Astrocyte (in vitro differentiated cells and primary cell): Measurements from ENCODE around the gene RSPH1. TPM values are rescaled to one million over a fixed set of nuclear protein-coding genes. Genes with fewer than 3 reads are reported as not detected.

ENCODE experiments used
- DNase-seq: peaks from one replicate; pipeline ENCODE4 v3.0.0-alpha.2; 2010; ENCODE audit warnings: low read depth
- FAIRE-seq: peaks from 2 replicates; lab custom pipeline; 2011; peaks lifted over from hg19 to GRCh38; lab: Jason Lieb, UNC
- H2AFZ ChIP-seq: 2 replicates; pipeline ENCODE4 v1.6.0; 2012; ENCODE audit warnings: low read depth, low read length, inconsistent platforms
- H3K27ac ChIP-seq: 2 replicates; pipeline ENCODE4 v1.5.1; 2011; ENCODE audit warnings: low read depth, low read length, inconsistent platforms
- H3K27me3 ChIP-seq: 2 replicates; pipeline ENCODE4 v1.6.0; 2011; ENCODE audit warnings: low read length, inconsistent platforms; ENCODE audit not compliant: insufficient read depth
- H3K36me3 ChIP-seq: 2 replicates; pipeline ENCODE4 v1.5.1; 2011; ENCODE audit warnings: low read length, inconsistent platforms; ENCODE audit not compliant: insufficient read depth
- H3K4me1 ChIP-seq: 2 replicates; pipeline ENCODE4 v1.5.1; 2011; ENCODE audit warnings: low read length, inconsistent platforms; ENCODE audit not compliant: insufficient read depth
- H3K4me2 ChIP-seq: 2 replicates; pipeline ENCODE4 v1.6.0; 2012; ENCODE audit warnings: low read length, inconsistent platforms
- H3K4me3 ChIP-seq: 2 replicates; pipeline ENCODE4 v1.5.1; 2011; ENCODE audit warnings: low read depth, mild to moderate bottlenecking, low read length, inconsistent platforms; ENCODE audit not compliant: insufficient read depth
- H3K79me2 ChIP-seq: 2 replicates; pipeline ENCODE4 v1.6.0; 2012; ENCODE audit warnings: mild to moderate bottlenecking, low read length, inconsistent platforms; ENCODE audit not compliant: insufficient read depth
- H3K9ac ChIP-seq: 2 replicates; pipeline ENCODE4 v1.6.0; 2012; ENCODE audit warnings: mild to moderate bottlenecking, low read length, inconsistent platforms
- H3K9me3 ChIP-seq: 2 replicates; pipeline ENCODE4 v1.5.1; 2012; ENCODE audit warnings: low read depth, mild to moderate bottlenecking, low read length, inconsistent platforms; ENCODE audit not compliant: insufficient read depth
- H4K20me1 ChIP-seq: 2 replicates; pipeline ENCODE4 v1.6.0; 2012; ENCODE audit warnings: low read length, inconsistent platforms; ENCODE audit not compliant: insufficient read depth
- H3K27ac Mint-ChIP-seq: one replicate; pipeline ENCODE4 v1.8.0; 2021; ENCODE audit warnings: mild to moderate bottlenecking, mixed read lengths; ENCODE audit not compliant: unreplicated experiment
- H3K27me3 Mint-ChIP-seq: one replicate; pipeline ENCODE4 v1.8.0; 2021; ENCODE audit warnings: low read depth, mixed read lengths; ENCODE audit not compliant: unreplicated experiment
- H3K36me3 Mint-ChIP-seq: one replicate; pipeline ENCODE4 v1.8.0; 2021; ENCODE audit warnings: low read depth, mixed read lengths; ENCODE audit not compliant: unreplicated experiment
- H3K4me1 Mint-ChIP-seq: one replicate; pipeline ENCODE4 v1.8.0; 2021; ENCODE audit warnings: low read depth, mixed read lengths; ENCODE audit not compliant: unreplicated experiment
- H3K4me3 Mint-ChIP-seq: one replicate; pipeline ENCODE4 v1.8.0; 2021; ENCODE audit warnings: mild to moderate bottlenecking, moderate library complexity, mixed read lengths; ENCODE audit not compliant: unreplicated experiment
- H3K9me3 Mint-ChIP-seq: one replicate; pipeline ENCODE4 v1.8.0; 2021; ENCODE audit warnings: mild to moderate bottlenecking, mixed read lengths; ENCODE audit not compliant: unreplicated experiment
- EZH2 ChIP-seq: IDR thresholded peaks from 2 replicates; pipeline ENCODE4 v1.6.1; 2012; ENCODE audit warnings: mild to moderate bottlenecking, low read length, inconsistent platforms; ENCODE audit not compliant: insufficient read depth
- total RNA-seq: library from RNA; stranded (reverse); gene quantifications from 2 replicates; pipeline ENCODE4 v1.2.1, GENCODE V29; 2021
- TF ChIP-seq, protein P1 (sequence below): IDR thresholded peaks from 2 replicates; pipeline ENCODE4 v1.5.1; 2011; ENCODE audit warnings: low read depth, mild to moderate bottlenecking, inconsistent platforms, low read length, moderate library complexity; ENCODE audit not compliant: insufficient read depth

RSPH1 gene
- total RNA-seq, 1 donor from 2014 or later = 0.43 TPM

DNA sequence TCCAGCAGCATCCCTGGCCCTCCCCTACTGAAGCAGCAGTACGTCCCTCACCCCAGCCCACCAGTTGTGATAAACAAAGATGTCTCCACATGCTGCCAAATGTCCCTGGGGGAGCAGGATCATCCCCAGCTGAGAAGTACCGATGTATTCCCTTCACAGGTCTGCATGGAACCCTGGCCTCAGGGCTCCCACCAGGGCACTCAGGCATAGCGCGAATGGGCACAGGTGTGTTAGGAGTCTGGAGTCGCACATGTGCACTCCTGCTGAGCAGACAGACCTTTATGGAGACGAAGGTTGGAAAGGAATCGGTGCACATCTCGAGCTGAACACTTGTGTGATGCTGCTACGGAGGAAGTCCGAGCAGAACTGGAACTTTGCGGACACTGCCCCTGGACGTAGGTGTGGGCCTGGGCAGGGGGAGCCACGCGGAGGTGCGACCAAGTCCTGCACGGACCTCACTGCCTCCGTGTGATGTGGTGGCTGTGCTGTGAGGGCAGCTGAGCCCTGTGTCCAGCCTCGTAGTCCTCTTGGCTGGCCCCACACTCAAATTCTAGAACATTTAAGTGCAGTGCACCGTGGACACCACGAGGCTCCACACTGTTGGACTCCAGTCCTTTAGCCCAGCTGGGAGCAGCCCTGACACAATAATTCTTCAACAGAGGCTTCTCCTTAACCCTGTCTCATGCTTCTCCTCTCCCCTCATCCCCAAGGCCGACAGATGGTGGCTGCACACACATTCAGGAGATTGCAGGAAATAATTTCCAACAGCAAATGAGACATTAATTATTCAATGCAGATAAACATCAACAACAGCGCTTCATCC is 43.4 kb downstream of the RSPH1 start:
- Mint-ChIP-seq H3K36me3 (no peaks in the 10 kb centered on the region), H3K4me1 (peaks cover 10% of the 10 kb centered on the region), H3K4me3 (no peak overlapping the region), H3K27me3 (peaks cover 7% of the 10 kb centered on the region), H3K27ac (no peak overlapping the region), H3K9me3 (no peaks in the 10 kb centered on the region)
- Histone ChIP-seq H3K79me2 (no peaks in the 10 kb centered on the region), H3K27me3 (no peaks in the 10 kb centered on the region), H3K36me3 (no peaks in the 10 kb centered on the region), H3K9me3 (peaks cover 4% of the 10 kb centered on the region), H2AFZ (no peak overlapping the region), H3K27ac (no peak overlapping the region), H3K4me1 (peaks cover 3% of the 10 kb centered on the region), H3K9ac (no peak overlapping the region), H3K4me3 (no peak overlapping the region), H3K4me2 (no peak overlapping the region), H4K20me1 (no peaks in the 10 kb centered on the region)
- TF ChIP-seq, protein P1, sequence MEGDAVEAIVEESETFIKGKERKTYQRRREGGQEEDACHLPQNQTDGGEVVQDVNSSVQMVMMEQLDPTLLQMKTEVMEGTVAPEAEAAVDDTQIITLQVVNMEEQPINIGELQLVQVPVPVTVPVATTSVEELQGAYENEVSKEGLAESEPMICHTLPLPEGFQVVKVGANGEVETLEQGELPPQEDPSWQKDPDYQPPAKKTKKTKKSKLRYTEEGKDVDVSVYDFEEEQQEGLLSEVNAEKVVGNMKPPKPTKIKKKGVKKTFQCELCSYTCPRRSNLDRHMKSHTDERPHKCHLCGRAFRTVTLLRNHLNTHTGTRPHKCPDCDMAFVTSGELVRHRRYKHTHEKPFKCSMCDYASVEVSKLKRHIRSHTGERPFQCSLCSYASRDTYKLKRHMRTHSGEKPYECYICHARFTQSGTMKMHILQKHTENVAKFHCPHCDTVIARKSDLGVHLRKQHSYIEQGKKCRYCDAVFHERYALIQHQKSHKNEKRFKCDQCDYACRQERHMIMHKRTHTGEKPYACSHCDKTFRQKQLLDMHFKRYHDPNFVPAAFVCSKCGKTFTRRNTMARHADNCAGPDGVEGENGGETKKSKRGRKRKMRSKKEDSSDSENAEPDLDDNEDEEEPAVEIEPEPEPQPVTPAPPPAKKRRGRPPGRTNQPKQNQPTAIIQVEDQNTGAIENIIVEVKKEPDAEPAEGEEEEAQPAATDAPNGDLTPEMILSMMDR = no peak
- no peak for TF ChIP-seq EZH2
- DNase-seq (no peak), FAIRE-seq (no peak)

DNA sequence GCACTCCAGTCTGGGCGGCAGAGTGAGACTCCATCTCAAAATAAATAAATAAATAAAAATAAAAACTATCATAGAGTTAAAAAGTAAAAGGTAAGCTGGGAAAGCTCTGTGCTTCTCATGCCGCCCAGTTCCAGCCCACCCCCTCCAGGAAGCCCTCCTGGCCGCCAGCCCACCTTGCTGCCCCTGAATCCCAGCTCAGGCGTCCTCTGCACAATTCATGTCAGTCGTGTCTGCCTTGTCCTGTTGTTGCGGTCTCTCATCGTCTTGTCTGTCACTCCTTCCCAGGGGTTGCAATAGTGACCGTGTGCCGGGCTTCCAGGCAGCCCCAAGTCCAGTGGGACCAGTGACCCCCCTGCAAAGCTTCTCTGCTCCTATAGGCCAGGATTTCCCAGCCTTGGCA is 44.1 kb downstream of the RSPH1 start:
- DNase-seq (no peak), FAIRE-seq (no peak)
- peaks cover 10% of the 10 kb centered on the region for H3K4me1 Mint-ChIP-seq
- H3K4me2 ChIP-seq = no peak overlapping the region
- H3K27ac Mint-ChIP-seq = no peak overlapping the region
- no peaks in the 10 kb centered on the region for H4K20me1 ChIP-seq
- no peak overlapping the region for H3K27ac ChIP-seq
- H3K79me2 ChIP-seq = no peaks in the 10 kb centered on the region
- peaks cover 5% of the 10 kb centered on the region for H3K9me3 ChIP-seq
- no peak overlapping the region for H3K9ac ChIP-seq
- H3K36me3 ChIP-seq = no peaks in the 10 kb centered on the region
- no peak overlapping the region for H3K4me3 Mint-ChIP-seq
- H3K4me3 ChIP-seq = no peak overlapping the region
- H3K4me1 ChIP-seq = peaks cover 3% of the 10 kb centered on the region
- H3K9me3 Mint-ChIP-seq = no peaks in the 10 kb centered on the region
- H3K36me3 Mint-ChIP-seq = no peaks in the 10 kb centered on the region
- peaks cover 13% of the 10 kb centered on the region for H3K27me3 Mint-ChIP-seq
- TF ChIP-seq, protein P1 = no peak
- TF ChIP-seq EZH2 = no peak
- H2AFZ ChIP-seq = no peak overlapping the region
- no peaks in the 10 kb centered on the region for H3K27me3 ChIP-seq

DNA sequence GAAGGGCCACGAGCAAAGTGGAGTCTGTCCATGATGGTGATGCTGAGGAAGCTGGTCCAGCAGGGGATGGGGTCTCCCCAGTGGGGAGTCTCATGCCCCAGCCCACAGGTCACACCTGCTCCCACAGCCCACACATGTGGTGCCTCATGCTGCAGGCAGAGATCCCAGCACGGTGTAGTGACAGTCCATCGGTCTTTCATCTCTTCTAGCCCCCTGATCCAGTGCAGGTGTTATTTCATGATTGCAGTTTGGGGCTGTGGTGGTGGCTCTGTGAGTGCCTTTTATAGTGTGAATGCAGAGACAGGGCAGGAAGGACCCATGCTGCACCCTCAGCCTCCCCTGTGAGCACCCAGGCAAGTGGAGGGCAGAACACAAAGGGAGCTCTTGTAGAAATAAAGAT is 47.3 kb downstream of the RSPH1 start:
- Mint-ChIP-seq H3K36me3 (no peaks in the 10 kb centered on the region), H3K9me3 (no peaks in the 10 kb centered on the region), H3K27me3 (peaks cover 25% of the 10 kb centered on the region), H3K4me1 (peaks cover 4% of the 10 kb centered on the region), H3K27ac (no peak overlapping the region), H3K4me3 (no peak overlapping the region)
- Histone ChIP-seq H3K36me3 (no peaks in the 10 kb centered on the region), H3K4me3 (no peak overlapping the region), H3K4me1 (no peaks in the 10 kb centered on the region), H3K9ac (no peak overlapping the region), H3K79me2 (no peaks in the 10 kb centered on the region), H3K9me3 (peaks cover 5% of the 10 kb centered on the region), H3K4me2 (no peak overlapping the region), H2AFZ (no peak overlapping the region), H3K27ac (no peak overlapping the region), H4K20me1 (no peaks in the 10 kb centered on the region), H3K27me3 (no peaks in the 10 kb centered on the region)
- no peak for TF ChIP-seq EZH2
- TF ChIP-seq, protein P1 = no peak
- DNase-seq (no peak), FAIRE-seq (no peak)
